ENCODE data around the gene ATN1.

DNA sequence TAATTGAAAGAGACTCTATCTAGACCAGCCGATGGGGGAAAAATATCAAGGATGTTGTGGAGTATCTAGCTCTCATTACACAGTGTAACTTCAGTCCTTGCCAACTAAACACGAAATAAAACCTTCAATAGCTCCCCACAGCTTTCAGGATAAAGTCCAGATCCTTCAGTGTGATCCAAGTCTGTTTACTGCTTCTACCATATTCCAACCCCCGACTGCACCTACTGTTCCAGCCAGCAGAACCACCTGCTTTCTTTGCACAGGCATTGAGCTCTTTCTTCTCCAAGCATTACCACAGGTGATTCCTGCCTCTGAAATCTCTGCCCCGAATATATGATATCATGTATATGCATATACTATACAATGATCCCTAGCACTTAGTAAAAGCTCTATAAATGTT lies 25.3 kb upstream of the ATN1 start:
- TF ChIP-seq, protein P1, sequence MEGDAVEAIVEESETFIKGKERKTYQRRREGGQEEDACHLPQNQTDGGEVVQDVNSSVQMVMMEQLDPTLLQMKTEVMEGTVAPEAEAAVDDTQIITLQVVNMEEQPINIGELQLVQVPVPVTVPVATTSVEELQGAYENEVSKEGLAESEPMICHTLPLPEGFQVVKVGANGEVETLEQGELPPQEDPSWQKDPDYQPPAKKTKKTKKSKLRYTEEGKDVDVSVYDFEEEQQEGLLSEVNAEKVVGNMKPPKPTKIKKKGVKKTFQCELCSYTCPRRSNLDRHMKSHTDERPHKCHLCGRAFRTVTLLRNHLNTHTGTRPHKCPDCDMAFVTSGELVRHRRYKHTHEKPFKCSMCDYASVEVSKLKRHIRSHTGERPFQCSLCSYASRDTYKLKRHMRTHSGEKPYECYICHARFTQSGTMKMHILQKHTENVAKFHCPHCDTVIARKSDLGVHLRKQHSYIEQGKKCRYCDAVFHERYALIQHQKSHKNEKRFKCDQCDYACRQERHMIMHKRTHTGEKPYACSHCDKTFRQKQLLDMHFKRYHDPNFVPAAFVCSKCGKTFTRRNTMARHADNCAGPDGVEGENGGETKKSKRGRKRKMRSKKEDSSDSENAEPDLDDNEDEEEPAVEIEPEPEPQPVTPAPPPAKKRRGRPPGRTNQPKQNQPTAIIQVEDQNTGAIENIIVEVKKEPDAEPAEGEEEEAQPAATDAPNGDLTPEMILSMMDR (IDR thresholded peaks at IDR 0.05), result no peak
- TF ChIP-seq POLR2AphosphoS5 (IDR thresholded peaks at IDR 0.05; ENCODE audit: low read depth, low read length) (no peak), SIN3A (IDR thresholded peaks at IDR 0.05; ENCODE audit: borderline replicate concordance, insufficient read depth, low read depth, low read length) (no peak)
- TF ChIP-seq, protein P2, sequence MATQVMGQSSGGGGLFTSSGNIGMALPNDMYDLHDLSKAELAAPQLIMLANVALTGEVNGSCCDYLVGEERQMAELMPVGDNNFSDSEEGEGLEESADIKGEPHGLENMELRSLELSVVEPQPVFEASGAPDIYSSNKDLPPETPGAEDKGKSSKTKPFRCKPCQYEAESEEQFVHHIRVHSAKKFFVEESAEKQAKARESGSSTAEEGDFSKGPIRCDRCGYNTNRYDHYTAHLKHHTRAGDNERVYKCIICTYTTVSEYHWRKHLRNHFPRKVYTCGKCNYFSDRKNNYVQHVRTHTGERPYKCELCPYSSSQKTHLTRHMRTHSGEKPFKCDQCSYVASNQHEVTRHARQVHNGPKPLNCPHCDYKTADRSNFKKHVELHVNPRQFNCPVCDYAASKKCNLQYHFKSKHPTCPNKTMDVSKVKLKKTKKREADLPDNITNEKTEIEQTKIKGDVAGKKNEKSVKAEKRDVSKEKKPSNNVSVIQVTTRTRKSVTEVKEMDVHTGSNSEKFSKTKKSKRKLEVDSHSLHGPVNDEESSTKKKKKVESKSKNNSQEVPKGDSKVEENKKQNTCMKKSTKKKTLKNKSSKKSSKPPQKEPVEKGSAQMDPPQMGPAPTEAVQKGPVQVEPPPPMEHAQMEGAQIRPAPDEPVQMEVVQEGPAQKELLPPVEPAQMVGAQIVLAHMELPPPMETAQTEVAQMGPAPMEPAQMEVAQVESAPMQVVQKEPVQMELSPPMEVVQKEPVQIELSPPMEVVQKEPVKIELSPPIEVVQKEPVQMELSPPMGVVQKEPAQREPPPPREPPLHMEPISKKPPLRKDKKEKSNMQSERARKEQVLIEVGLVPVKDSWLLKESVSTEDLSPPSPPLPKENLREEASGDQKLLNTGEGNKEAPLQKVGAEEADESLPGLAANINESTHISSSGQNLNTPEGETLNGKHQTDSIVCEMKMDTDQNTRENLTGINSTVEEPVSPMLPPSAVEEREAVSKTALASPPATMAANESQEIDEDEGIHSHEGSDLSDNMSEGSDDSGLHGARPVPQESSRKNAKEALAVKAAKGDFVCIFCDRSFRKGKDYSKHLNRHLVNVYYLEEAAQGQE (IDR thresholded peaks at IDR 0.05; ENCODE audit: insufficient read depth in 1 of 2, low read depth in 2 of 2, low read length in 1 of 2), result no peak

Data from Panc1 (cell line).